Omental fat pad (tissue), 4 donors: ENCODE results near the gene TNFRSF14. TPM values are rescaled to one million over a fixed set of nuclear protein-coding genes. Genes with fewer than 3 reads are reported as not detected.

ENCODE experiments used
- ATAC-seq: fragments of 150-250 bp; one replicate; pipeline ENCODE4 v1.9.1; 2016; ENCODE audit warnings: mild to moderate bottlenecking, moderate library complexity; ENCODE audit not compliant: low FRiP score
- DNase-seq: peaks from one replicate; pipeline ENCODE4 v3.0.0-alpha.2; 2019; ENCODE audit warnings: low spot score
- total RNA-seq, 4 donors: library from RNA; depleted of rRNA; stranded (reverse); fragments of >200 nt; gene quantifications; one replicate each; pipeline ENCODE4 v1.1.0, GENCODE V29; 2016
- TF ChIP-seq, protein P1 (sequence below), 3 donors: fragments of 450-650 bp; IDR thresholded peaks; one replicate each; pipeline ENCODE4 v1.5.1; 2016 to 2017; ENCODE audit warnings: antibody characterized with exemption in 3 of 3, mild to moderate bottlenecking in 3 of 3, moderate library complexity in 2 of 3

TNFRSF14 gene
- total RNA-seq = 100 to 1,000 TPM in 1 of 4 donors, 10 to 100 TPM in 3; 26.6 to 108 (median 41.5) TPM

- TF ChIP-seq, protein P1, sequence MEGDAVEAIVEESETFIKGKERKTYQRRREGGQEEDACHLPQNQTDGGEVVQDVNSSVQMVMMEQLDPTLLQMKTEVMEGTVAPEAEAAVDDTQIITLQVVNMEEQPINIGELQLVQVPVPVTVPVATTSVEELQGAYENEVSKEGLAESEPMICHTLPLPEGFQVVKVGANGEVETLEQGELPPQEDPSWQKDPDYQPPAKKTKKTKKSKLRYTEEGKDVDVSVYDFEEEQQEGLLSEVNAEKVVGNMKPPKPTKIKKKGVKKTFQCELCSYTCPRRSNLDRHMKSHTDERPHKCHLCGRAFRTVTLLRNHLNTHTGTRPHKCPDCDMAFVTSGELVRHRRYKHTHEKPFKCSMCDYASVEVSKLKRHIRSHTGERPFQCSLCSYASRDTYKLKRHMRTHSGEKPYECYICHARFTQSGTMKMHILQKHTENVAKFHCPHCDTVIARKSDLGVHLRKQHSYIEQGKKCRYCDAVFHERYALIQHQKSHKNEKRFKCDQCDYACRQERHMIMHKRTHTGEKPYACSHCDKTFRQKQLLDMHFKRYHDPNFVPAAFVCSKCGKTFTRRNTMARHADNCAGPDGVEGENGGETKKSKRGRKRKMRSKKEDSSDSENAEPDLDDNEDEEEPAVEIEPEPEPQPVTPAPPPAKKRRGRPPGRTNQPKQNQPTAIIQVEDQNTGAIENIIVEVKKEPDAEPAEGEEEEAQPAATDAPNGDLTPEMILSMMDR (IDR thresholded peaks at IDR 0.05) = no peak
- peak; percentile 48 for ATAC-seq
- no peak for DNase-seq
These were observed at the start of gene TNFRSF14 for GRCh38 chr1:2556277-2556677. Gene TNFRSF14 (plus strand): TSS chr1:2556371. CDS start chr1:2556665, 294 bp downstream.

DNA sequence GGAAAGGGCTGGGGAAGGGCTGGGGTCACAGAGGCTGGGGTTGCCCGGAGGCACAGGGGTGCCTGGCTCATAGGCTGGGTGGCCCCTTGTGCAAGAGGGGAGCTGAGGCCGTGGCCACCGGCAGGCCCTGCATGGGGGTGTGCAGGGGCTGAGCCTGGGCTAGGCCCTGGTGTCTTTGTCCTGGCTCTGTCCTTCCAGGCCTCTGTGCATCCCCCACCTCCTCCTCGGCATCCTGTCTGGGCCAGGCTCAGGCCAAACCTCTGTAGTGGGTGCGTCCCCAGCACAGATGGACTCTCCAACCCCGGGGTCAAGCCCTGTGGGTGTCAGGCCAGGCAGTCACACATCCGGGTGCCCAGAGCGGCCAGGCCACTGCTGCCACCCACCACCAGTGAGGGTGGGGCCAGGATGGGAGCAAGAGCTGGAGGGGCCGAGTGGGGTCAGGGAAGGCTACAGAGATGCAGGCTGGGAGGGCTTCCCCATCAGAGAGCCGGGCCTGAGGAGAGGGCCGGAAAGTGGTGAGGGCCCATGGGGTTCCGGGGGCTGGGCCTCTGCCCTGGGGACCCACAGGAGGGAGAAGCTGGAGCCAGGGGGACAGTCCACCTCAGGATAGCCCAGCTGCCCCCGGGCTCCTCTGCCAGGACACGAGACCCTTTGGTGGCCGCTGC is 49.1 kb upstream of the TNFRSF14 start:
- ATAC-seq = no peak
- no peak for DNase-seq
- TF ChIP-seq, protein P1 (IDR thresholded peaks at IDR 0.05) = no peak

- DNase-seq (no peak), ATAC-seq (no peak)
- TF ChIP-seq, protein P1 (IDR thresholded peaks at IDR 0.05) = no peak
These were observed 48.4 kb upstream of the TNFRSF14 start for GRCh38 chr1:2507744-2508155.

DNA sequence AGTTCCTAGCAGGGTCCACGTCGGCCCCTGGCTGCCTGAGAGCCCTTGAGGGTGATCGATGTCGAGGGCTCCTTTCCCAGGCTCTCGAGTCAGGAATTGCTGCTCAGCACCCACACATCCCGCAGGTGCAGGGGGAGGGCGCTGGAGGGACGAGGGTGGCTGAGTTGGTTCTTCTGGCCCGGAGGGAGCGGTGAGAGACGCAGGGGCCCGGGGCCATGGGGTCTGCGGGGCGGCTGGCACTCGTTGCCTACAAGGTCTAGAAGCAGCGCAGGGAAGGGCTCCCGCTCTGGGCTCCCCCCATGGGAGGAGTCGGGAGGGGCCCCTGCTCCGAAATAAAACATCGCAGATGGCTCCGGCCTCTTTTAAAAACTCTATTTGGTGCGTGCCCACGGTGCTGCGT is 48.0 kb upstream of the TNFRSF14 start:
- DNase-seq (no peak), ATAC-seq (no peak)
- TF ChIP-seq, protein P1 (IDR thresholded peaks at IDR 0.05) = no peak

DNA sequence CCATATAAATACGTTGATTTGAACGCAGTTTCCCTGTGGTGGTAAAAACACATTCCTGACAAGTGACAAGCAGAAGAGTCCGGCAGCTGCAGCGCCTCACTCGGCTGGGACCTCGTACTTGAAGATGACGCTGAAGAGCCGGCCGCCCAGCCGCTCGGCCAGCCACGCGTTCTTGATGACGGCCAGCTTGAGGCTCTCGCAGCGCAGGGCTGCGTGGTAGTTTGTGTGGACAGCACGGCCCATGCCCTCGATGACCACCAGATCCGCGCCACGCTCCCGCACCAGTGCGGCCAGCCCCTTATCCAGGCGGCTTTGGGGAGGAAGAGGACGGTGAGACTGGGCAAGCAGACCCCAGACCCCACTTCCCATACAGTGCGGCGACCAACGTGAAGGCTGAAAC is 47.4 kb upstream of the TNFRSF14 start:
- DNase-seq = no peak
- ATAC-seq = no peak
- TF ChIP-seq, protein P1 (IDR thresholded peaks at IDR 0.05) = no peak

DNA sequence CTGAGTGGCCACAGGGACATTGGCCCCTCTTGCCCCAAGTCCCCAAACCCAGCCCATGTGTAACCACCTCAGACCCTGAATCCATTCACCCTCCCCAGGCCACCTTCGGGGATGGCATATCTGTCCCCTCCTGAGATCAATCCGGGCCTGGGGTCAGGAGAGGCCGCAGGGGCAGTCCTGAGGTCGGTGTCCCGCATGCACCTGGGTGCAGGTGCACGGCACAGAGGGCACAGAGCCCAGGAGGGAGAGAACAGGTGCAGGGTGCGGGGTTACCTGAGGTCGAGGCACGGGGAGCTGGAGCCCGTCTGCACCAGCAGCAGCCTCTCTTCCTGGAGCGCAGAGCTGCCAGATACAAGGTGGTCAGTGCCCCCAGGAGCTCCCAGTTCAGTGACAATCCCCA is 46.6 kb upstream of the TNFRSF14 start:
- no peak for ATAC-seq

More for the DNA sequence above, 46.6 kb upstream of the TNFRSF14 start:
- DNase-seq = no peak
- TF ChIP-seq, protein P1 (IDR thresholded peaks at IDR 0.05) = no peak
